ENCODE data around the gene TMPRSS11D. TPM values are rescaled to one million over a fixed set of nuclear protein-coding genes. Genes with fewer than 3 reads are reported as not detected.

The TMPRSS11D gene
- total and polyA plus RNA-seq, 2 of the 13 experiments (the other 11 are each of a cell fraction or from before 2014, with no cell fraction given), result not detected

GRCh38 chr4:67907650-67908049 lies 23.8 kb upstream of the TMPRSS11D start:
- H3K9me3 ChIP-seq (ENCODE audit: low read length), result no peaks in the 10 kb centered on the region
- FAIRE-seq, result no peak
- POLR2A ChIA-PET, result no interaction called here
- no peak overlapping the region for H3K27ac ChIP-seq (ENCODE audit: extremely low read length, insufficient read depth, low read length)
- in situ Hi-C loops (cut with HindIII; ENCODE audit: extremely low pct_ligation_motif_present, low pct_unique_long_range_greater_than_20kb), result loop anchor here (25.0 kb wide), 1 partner anchor 345 kb away; the partner anchor contains the start of gene STAP1
- DNase-seq (ENCODE audit: low spot score), result no peak
- H3K27me3 ChIP-seq (ENCODE audit: control insufficient read depth in 1 of 2, insufficient read depth in 2 of 2, low read length in 2 of 2), result no peaks in the 10 kb centered on the region
- H3K79me2 ChIP-seq (ENCODE audit: insufficient read depth, low read length), result no peaks in the 10 kb centered on the region
- H2AFZ ChIP-seq (ENCODE audit: low read length), result no peak overlapping the region
- intact Hi-C loops (cut with micrococcal nuclease; ENCODE audit: unreplicated experiment), result no loop called here
- no peak for ATAC-seq
- no TSS peak for BruUV-seq (replicated peaks)
- no peak overlapping the region for H3K4me3 ChIP-seq (replicated peaks in 1 of 3; ENCODE audit: insufficient read depth in 1 of 3, low read depth in 2 of 3, low read length in 3 of 3)
- no peak overlapping the region for H3K9ac ChIP-seq (ENCODE audit: insufficient read depth, low read depth, low read length)
- TF ChIP-seq DPF2 (CRISPR knock-in tag; IDR thresholded peaks at IDR 0.05; ENCODE audit: borderline replicate concordance, low read depth) (no peak), CEBPB (IDR thresholded peaks at IDR 0.05; ENCODE audit: borderline replicate concordance, low read depth, low read length) (no peak), HOXA5 (CRISPR knock-in tag; IDR thresholded peaks at IDR 0.05) (no peak), SMAD3 (CRISPR knock-in tag; IDR thresholded peaks at IDR 0.05) (no peak), PBX3 (CRISPR knock-in tag; IDR thresholded peaks at IDR 0.05; ENCODE audit: borderline replicate concordance) (no peak), KDM6A (CRISPR knock-in tag; IDR thresholded peaks at IDR 0.05; ENCODE audit: low read depth) (no peak), CEBPG (CRISPR knock-in tag; IDR thresholded peaks at IDR 0.05) (no peak), ZNF776 (CRISPR knock-in tag; IDR thresholded peaks at IDR 0.05) (no peak), RBFOX2 (IDR thresholded peaks at IDR 0.05; ENCODE audit: low read depth, low read length) (no peak), HOXA3 (CRISPR knock-in tag; IDR thresholded peaks at IDR 0.05) (no peak), RFXANK (CRISPR knock-in tag; IDR thresholded peaks at IDR 0.05) (no peak), ZNF547 (CRISPR knock-in tag; IDR thresholded peaks at IDR 0.05) (no peak), ZZZ3 (CRISPR knock-in tag; IDR thresholded peaks at IDR 0.05; ENCODE audit: borderline replicate concordance) (no peak), SRSF1 (optimal IDR thresholded peaks at IDR 0.05; ENCODE audit: low read depth, low read length) (no peak), NR1H2 (CRISPR knock-in tag; IDR thresholded peaks at IDR 0.05; ENCODE audit: borderline replicate concordance, low read depth) (no peak), KLF12 (CRISPR knock-in tag; IDR thresholded peaks at IDR 0.05; ENCODE audit: borderline replicate concordance) (no peak), ZNF431 (CRISPR knock-in tag; IDR thresholded peaks at IDR 0.05; ENCODE audit: borderline replicate concordance, low read depth) (no peak), BCLAF1 (IDR thresholded peaks at IDR 0.05) (no peak), ZGPAT (CRISPR knock-in tag; IDR thresholded peaks at IDR 0.05) (no peak)
- no peak overlapping the region for H3K4me2 ChIP-seq (ENCODE audit: low read depth, low read length)
- no peaks in the 10 kb centered on the region for H4K20me1 ChIP-seq (ENCODE audit: insufficient read depth, low read length)
- H3K36me3 ChIP-seq (replicated peaks in 1 of 2; ENCODE audit: control insufficient read depth in 1 of 2, insufficient read depth in 2 of 2, low read length in 2 of 2), result no peaks in the 10 kb centered on the region
- peaks cover 8% of the 10 kb centered on the region; the same call in 1 of the 2 replicates for H3K4me1 ChIP-seq (ENCODE audit: insufficient read depth, low read length)
- CTCF ChIA-PET (ENCODE audit: low intra/inter-chr PET ratio, low total read pairs), result no interaction called here
- WGBS (ENCODE audit: low lambda C conversion rate), result 20% methylated on average over 2 of the region's 4 CpGs
